Neural cell (in vitro differentiated cells): ENCODE data around the gene GLI3. TPM values are rescaled to one million over a fixed set of nuclear protein-coding genes. Genes with fewer than 3 reads are reported as not detected.

Experiments
- H2AFZ ChIP-seq: fragments of 200-600, 300-800 bp; sonication (generic), shearing (Covaris generic); 2 replicates; pipeline ENCODE4 v1.6.0; 2014; ENCODE audit warnings: low read depth, mild to moderate bottlenecking, antibody characterized with exemption, low read length, moderate library complexity
- H3F3A ChIP-seq: fragments of 200-600 bp; shearing (Covaris generic); 2 replicates; pipeline ENCODE4 v1.6.1; 2016; ENCODE audit warnings: mild to moderate bottlenecking, moderate library complexity, mixed read lengths, antibody characterized with exemption, low read length; ENCODE audit not compliant: insufficient read depth, poor library complexity, severe bottlenecking
- H3K27ac ChIP-seq: fragments of 200-600, 300-800 bp; sonication (generic), shearing (Covaris generic); 2 replicates; pipeline ENCODE4 v1.5.1; 2014; ENCODE audit warnings: mild to moderate bottlenecking, low read length, moderate library complexity
- H3K27me3 ChIP-seq: fragments of 300-800, 200-600 bp; sonication (generic), shearing (Covaris generic); 2 replicates; pipeline ENCODE4 v1.6.0; 2014; ENCODE audit warnings: mild to moderate bottlenecking, low read depth, low read length, moderate library complexity; ENCODE audit not compliant: insufficient read depth
- H3K36me3 ChIP-seq: fragments of 300-800, 200-600 bp; sonication (generic), shearing (Covaris generic); 2 replicates; pipeline ENCODE4 v1.5.1; 2014; ENCODE audit warnings: mild to moderate bottlenecking, antibody characterized with exemption, low read length, moderate library complexity; ENCODE audit not compliant: insufficient read depth
- H3K4me2 ChIP-seq: fragments of 300-800, 200-600 bp; sonication (generic), shearing (Covaris generic); 2 replicates; pipeline ENCODE4 v1.6.0; 2014; ENCODE audit warnings: mild to moderate bottlenecking, low read length
- H3K4me3 ChIP-seq: fragments of 300-800, 200-600 bp; sonication (generic), shearing (Covaris generic); 2 replicates; pipeline ENCODE4 v1.5.1; 2014; ENCODE audit warnings: mild to moderate bottlenecking, low read length, moderate library complexity
- H3K79me2 ChIP-seq: fragments of 200-600 bp; shearing (Covaris generic); replicated peaks from 2 replicates; pipeline ENCODE4 v1.6.0; 2014; ENCODE audit warnings: mild to moderate bottlenecking, low read length, moderate library complexity; ENCODE audit not compliant: insufficient read depth
- H3K9ac ChIP-seq: fragments of 300-800, 200-600 bp; sonication (generic), shearing (Covaris generic); 2 replicates; pipeline ENCODE4 v1.6.1; 2016; ENCODE audit warnings: mild to moderate bottlenecking, low read length, mixed read lengths
- H3K9me2 ChIP-seq: fragments of 200-600 bp; shearing (Covaris generic); 2 replicates; pipeline ENCODE4 v1.6.1; 2016; ENCODE audit warnings: mild to moderate bottlenecking, low read length, mixed read lengths; ENCODE audit not compliant: insufficient read depth
- H3K9me3 ChIP-seq: fragments of 200-600, 300-800 bp; sonication (generic), shearing (Covaris generic); 2 replicates; pipeline ENCODE4 v1.6.1; 2016; ENCODE audit warnings: mild to moderate bottlenecking, mixed run types, low read length, moderate library complexity, mixed read lengths
- H4K20me1 ChIP-seq: fragments of 200-600 bp; shearing (Covaris generic); 2 replicates; pipeline ENCODE4 v1.6.1; 2016; ENCODE audit warnings: mild to moderate bottlenecking, mixed run types; ENCODE audit not compliant: insufficient read depth
- CTCF ChIP-seq: fragments of 450-650 bp; IDR thresholded peaks from 2 replicates; pipeline ENCODE4 v1.5.1; 2014; ENCODE audit warnings: antibody characterized with exemption, mild to moderate bottlenecking, moderate library complexity; ENCODE audit not compliant: poor library complexity, severe bottlenecking
- EP300 ChIP-seq: fragments of 450-650 bp; conservative IDR thresholded peaks from 2 replicates; pipeline ENCODE4 v1.6.1; 2014; ENCODE audit warnings: antibody characterized with exemption, mild to moderate bottlenecking, moderate library complexity; ENCODE audit not compliant: poor library complexity, severe bottlenecking
- EZH2 ChIP-seq: fragments of 200-600, 300-800 bp; shearing (Covaris generic), sonication (generic); IDR thresholded peaks from 2 replicates; pipeline ENCODE4 v1.6.1; 2014; ENCODE audit warnings: antibody characterized with exemption, low read length, borderline replicate concordance, mild to moderate bottlenecking; ENCODE audit not compliant: insufficient read depth, poor library complexity, severe bottlenecking
- MXI1 ChIP-seq: fragments of 450-650 bp; conservative IDR thresholded peaks from 2 replicates; pipeline ENCODE4 v1.6.1; 2014; ENCODE audit warnings: antibody characterized with exemption, mild to moderate bottlenecking; ENCODE audit not compliant: poor library complexity, severe bottlenecking
- POLR2AphosphoS5 ChIP-seq: IDR thresholded peaks from 2 replicates; pipeline ENCODE4 v1.6.1; 2012
- RAD21 ChIP-seq: fragments of 450-650 bp; conservative IDR thresholded peaks from 2 replicates; pipeline ENCODE4 v1.6.1; 2014; ENCODE audit warnings: antibody characterized with exemption, mild to moderate bottlenecking, moderate library complexity
- REST ChIP-seq: IDR thresholded peaks from 2 replicates; pipeline ENCODE4 v1.6.1; 2012; ENCODE audit warnings: borderline replicate concordance
- SMC3 ChIP-seq: fragments of 450-650 bp; conservative IDR thresholded peaks from 2 replicates; pipeline ENCODE4 v1.6.1; 2014; ENCODE audit warnings: antibody characterized with exemption, mild to moderate bottlenecking, moderate library complexity; ENCODE audit not compliant: poor library complexity
- TAF1 ChIP-seq: IDR thresholded peaks from 2 replicates; pipeline ENCODE4 v1.6.1; 2012; ENCODE audit warnings: low read depth
- polyA plus RNA-seq: library from polyadenylated mRNA; depleted of rRNA; stranded (reverse); fragments of >200 nt; gene quantifications from 2 replicates; pipeline ENCODE4 v1.2.3, GENCODE V29; 2014

GLI3 gene
- polyA plus RNA-seq, 1 donor from 2014 or later: 0.19 TPM

GRCh38 chr7:42135728-42136127, 101.3 kb downstream of the GLI3 start:
- H3K9ac ChIP-seq: no peak overlapping the region
- H3K27ac ChIP-seq: no peak overlapping the region
- no peak overlapping the region for H3K4me3 ChIP-seq
- no peak overlapping the region for H3K4me2 ChIP-seq
- no peaks in the 10 kb centered on the region for H4K20me1 ChIP-seq
- no peaks in the 10 kb centered on the region for H3F3A ChIP-seq
- H3K27me3 ChIP-seq: no peaks in the 10 kb centered on the region
- no peak overlapping the region for H2AFZ ChIP-seq
- H3K9me3 ChIP-seq: no peaks in the 10 kb centered on the region
- no peaks in the 10 kb centered on the region for H3K9me2 ChIP-seq
- no peaks in the 10 kb centered on the region for H3K36me3 ChIP-seq
- TF ChIP-seq CTCF (no peak), RAD21 (no peak), REST (no peak), EZH2 (no peak), POLR2AphosphoS5 (no peak), TAF1 (no peak), MXI1 (no peak), SMC3 (no peak), EP300 (no peak)
- peaks cover 98% of the 10 kb centered on the region for H3K79me2 ChIP-seq

GRCh38 chr7:42134276-42134876, 102.6 kb downstream of the GLI3 start:
- Histone ChIP-seq H3K79me2 (peaks cover 98% of the 10 kb centered on the region), H3K4me2 (no peak overlapping the region), H4K20me1 (no peaks in the 10 kb centered on the region), H2AFZ (no peak overlapping the region), H3K36me3 (no peaks in the 10 kb centered on the region), H3K4me3 (no peak overlapping the region), H3F3A (no peaks in the 10 kb centered on the region), H3K9me2 (no peaks in the 10 kb centered on the region), H3K27ac (no peak overlapping the region), H3K27me3 (no peaks in the 10 kb centered on the region), H3K9me3 (no peaks in the 10 kb centered on the region), H3K9ac (no peak overlapping the region)
- TF ChIP-seq EZH2 (no peak), RAD21 (no peak), TAF1 (no peak), EP300 (no peak), MXI1 (no peak), SMC3 (no peak), POLR2AphosphoS5 (no peak), CTCF (no peak), REST (no peak)
